Measurements from ENCODE around the gene CLK1.

CLK1 gene

DNA sequence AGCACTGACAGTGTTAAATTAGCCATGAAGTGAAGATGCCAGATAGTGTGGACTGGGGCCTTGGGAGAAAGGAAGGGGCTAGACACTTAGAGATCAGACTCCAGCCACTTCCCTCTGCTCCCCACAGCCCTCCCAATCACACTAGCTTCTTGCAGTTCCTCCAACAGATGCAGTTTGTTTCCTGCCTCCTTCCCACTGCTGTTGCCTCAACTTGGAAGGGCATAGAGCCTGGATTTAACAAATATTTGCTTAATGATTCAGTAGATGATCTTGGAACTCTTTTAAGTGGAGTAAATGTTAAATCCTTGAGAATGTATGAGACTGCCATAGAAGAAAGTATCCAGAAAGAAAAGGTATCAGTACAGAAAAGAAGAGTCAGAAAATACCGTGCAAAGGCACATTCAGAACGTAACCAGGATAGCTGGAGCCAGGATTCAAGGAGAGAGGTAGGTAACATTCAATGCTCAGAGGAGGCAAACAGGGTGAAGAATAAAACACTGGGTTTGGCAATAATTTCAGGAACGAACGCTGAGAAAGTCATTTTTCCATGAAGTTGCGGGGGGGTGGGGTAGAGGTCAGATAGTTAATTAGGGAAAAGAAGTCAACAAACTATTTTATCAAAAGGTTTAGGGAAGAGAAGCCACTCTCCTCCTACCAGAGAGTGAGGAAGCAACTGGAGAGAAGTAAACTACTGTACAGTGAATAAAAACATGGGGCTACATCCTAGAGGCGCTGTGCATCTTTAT is 54.0 kb downstream of the CLK1 start:
- no peak for DNase-seq

- DNase-seq: no peak
Observed at GRCh38 chr2:200809506-200810251, 54.8 kb downstream of the CLK1 start.
